ENCODE results near the gene CACNG3.
"Not testable (repeated sequence)": the region's sequence is repeated elsewhere in the genome, so short reads cannot be mapped to it uniquely, and the experiment has no call there.

CACNG3 gene

DNA sequence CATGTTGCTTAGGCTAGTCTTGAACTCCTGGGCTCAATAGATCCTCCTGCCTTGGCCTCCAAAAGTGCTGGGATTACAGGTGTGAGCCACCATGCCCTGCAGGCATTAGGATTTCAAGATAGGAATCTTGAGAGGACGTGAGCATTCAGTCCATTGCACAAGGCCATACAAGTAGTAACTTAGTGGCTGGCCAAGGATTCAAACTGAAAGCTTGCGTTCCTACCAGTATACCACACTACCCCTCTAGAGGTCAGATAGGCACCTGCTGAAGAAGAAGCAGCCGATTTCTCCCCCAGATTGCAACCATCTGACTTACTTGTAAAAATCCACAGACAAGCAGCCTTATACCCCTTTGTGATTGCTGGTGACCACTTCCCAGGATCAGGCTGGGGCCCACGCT, 80.9 kb downstream of the CACNG3 start:
- TF ChIP-seq, protein P1, sequence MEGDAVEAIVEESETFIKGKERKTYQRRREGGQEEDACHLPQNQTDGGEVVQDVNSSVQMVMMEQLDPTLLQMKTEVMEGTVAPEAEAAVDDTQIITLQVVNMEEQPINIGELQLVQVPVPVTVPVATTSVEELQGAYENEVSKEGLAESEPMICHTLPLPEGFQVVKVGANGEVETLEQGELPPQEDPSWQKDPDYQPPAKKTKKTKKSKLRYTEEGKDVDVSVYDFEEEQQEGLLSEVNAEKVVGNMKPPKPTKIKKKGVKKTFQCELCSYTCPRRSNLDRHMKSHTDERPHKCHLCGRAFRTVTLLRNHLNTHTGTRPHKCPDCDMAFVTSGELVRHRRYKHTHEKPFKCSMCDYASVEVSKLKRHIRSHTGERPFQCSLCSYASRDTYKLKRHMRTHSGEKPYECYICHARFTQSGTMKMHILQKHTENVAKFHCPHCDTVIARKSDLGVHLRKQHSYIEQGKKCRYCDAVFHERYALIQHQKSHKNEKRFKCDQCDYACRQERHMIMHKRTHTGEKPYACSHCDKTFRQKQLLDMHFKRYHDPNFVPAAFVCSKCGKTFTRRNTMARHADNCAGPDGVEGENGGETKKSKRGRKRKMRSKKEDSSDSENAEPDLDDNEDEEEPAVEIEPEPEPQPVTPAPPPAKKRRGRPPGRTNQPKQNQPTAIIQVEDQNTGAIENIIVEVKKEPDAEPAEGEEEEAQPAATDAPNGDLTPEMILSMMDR (IDR thresholded peaks at IDR 0.05; ENCODE audit: low read depth, low read length): no peak
- TF ChIP-seq EZH2phosphoT487 (IDR thresholded peaks at IDR 0.05; ENCODE audit: low read depth): no peak

GRCh38 chr16:24343829-24344228, 87.7 kb downstream of the CACNG3 start:
- not testable (repeated sequence) for H3K9me3 ChIP-seq (ENCODE audit: insufficient read depth, low read length); H3K27ac ChIP-seq (ENCODE audit: low read length); H3K79me2 ChIP-seq (ENCODE audit: low read length); H3K4me2 ChIP-seq (ENCODE audit: low read length); H3K9ac ChIP-seq (ENCODE audit: low read length); H3K27me3 ChIP-seq (ENCODE audit: low read depth, low read length); H4K20me1 ChIP-seq (ENCODE audit: insufficient read depth, low read length); H3K36me3 ChIP-seq (replicated peaks; ENCODE audit: low read depth, low read length); H2AFZ ChIP-seq (ENCODE audit: low read depth, low read length); H3K4me3 ChIP-seq (ENCODE audit: low read length)
- peaks cover 20% of the 10 kb centered on the region for H3K4me1 ChIP-seq (ENCODE audit: low read length)

More for the DNA sequence above, 80.9 kb downstream of the CACNG3 start:
- Histone ChIP-seq H3K4me1 (ENCODE audit: low read length) (no peaks in the 10 kb centered on the region), H2AFZ (ENCODE audit: low read depth, low read length) (no peak overlapping the region), H3K36me3 (replicated peaks; ENCODE audit: low read depth, low read length) (no peaks in the 10 kb centered on the region), H3K27ac (ENCODE audit: low read length) (no peak overlapping the region), H3K9me3 (ENCODE audit: insufficient read depth, low read length) (no peaks in the 10 kb centered on the region), H3K79me2 (ENCODE audit: low read length) (no peaks in the 10 kb centered on the region), H3K4me3 (ENCODE audit: low read length) (no peak overlapping the region), H4K20me1 (ENCODE audit: insufficient read depth, low read length) (no peaks in the 10 kb centered on the region), H3K4me2 (ENCODE audit: low read length) (no peak overlapping the region), H3K27me3 (ENCODE audit: low read depth, low read length) (no peaks in the 10 kb centered on the region; the same call in 1 of the 2 replicates), H3K9ac (ENCODE audit: low read length) (no peak overlapping the region)

- no peak for TF ChIP-seq EZH2phosphoT487 (IDR thresholded peaks at IDR 0.05; ENCODE audit: low read depth)
- TF ChIP-seq, protein P1 (IDR thresholded peaks at IDR 0.05; ENCODE audit: low read depth, low read length): no peak
- no peak overlapping the region for H3K9ac ChIP-seq (ENCODE audit: low read length)
- no peaks in the 10 kb centered on the region for H3K79me2 ChIP-seq (ENCODE audit: low read length)
- H3K36me3 ChIP-seq (replicated peaks; ENCODE audit: low read depth, low read length): no peaks in the 10 kb centered on the region
- H3K4me2 ChIP-seq (ENCODE audit: low read length): no peak overlapping the region
- H3K9me3 ChIP-seq (ENCODE audit: insufficient read depth, low read length): no peaks in the 10 kb centered on the region
- H3K27ac ChIP-seq (ENCODE audit: low read length): no peak overlapping the region
- no peaks in the 10 kb centered on the region for H4K20me1 ChIP-seq (ENCODE audit: insufficient read depth, low read length)
- no peak overlapping the region for H3K4me3 ChIP-seq (ENCODE audit: low read length)
- no peak overlapping the region for H2AFZ ChIP-seq (ENCODE audit: low read depth, low read length)
- H3K27me3 ChIP-seq (ENCODE audit: low read depth, low read length): no peaks in the 10 kb centered on the region
- H3K4me1 ChIP-seq (ENCODE audit: low read length): peaks cover 20% of the 10 kb centered on the region
These were observed 88.6 kb downstream of the CACNG3 start for GRCh38 chr16:24344784-24345183.

GRCh38 chr16:24345704-24346103, 89.6 kb downstream of the CACNG3 start:
- Histone ChIP-seq H3K4me1 (ENCODE audit: low read length) (peaks cover 20% of the 10 kb centered on the region), H3K4me2 (ENCODE audit: low read length) (peak overlapping the region; percentile 39; the same call in 1 of the 2 replicates), H3K9ac (ENCODE audit: low read length) (no peak overlapping the region), H3K9me3 (ENCODE audit: insufficient read depth, low read length) (no peaks in the 10 kb centered on the region), H3K79me2 (ENCODE audit: low read length) (no peaks in the 10 kb centered on the region), H2AFZ (ENCODE audit: low read depth, low read length) (no peak overlapping the region), H3K27ac (ENCODE audit: low read length) (no peak overlapping the region), H3K4me3 (ENCODE audit: low read length) (no peak overlapping the region), H3K36me3 (replicated peaks; ENCODE audit: low read depth, low read length) (no peaks in the 10 kb centered on the region), H4K20me1 (ENCODE audit: insufficient read depth, low read length) (no peaks in the 10 kb centered on the region), H3K27me3 (ENCODE audit: low read depth, low read length) (no peaks in the 10 kb centered on the region)
- TF ChIP-seq, protein P1 (IDR thresholded peaks at IDR 0.05; ENCODE audit: low read depth, low read length): no peak
- no peak for TF ChIP-seq EZH2phosphoT487 (IDR thresholded peaks at IDR 0.05; ENCODE audit: low read depth)

- H3K4me3 ChIP-seq (ENCODE audit: low read length): peak overlapping the region; percentile 34
- H3K9me3 ChIP-seq (ENCODE audit: insufficient read depth, low read length): no peaks in the 10 kb centered on the region
- H3K27me3 ChIP-seq (ENCODE audit: low read depth, low read length): no peaks in the 10 kb centered on the region
- peaks cover 20% of the 10 kb centered on the region for H3K4me1 ChIP-seq (ENCODE audit: low read length)
- no peaks in the 10 kb centered on the region for H3K79me2 ChIP-seq (ENCODE audit: low read length)
- no peaks in the 10 kb centered on the region for H4K20me1 ChIP-seq (ENCODE audit: insufficient read depth, low read length)
- H3K36me3 ChIP-seq (replicated peaks; ENCODE audit: low read depth, low read length): no peaks in the 10 kb centered on the region
- no peak overlapping the region; the same call in 1 of the 2 replicates for H2AFZ ChIP-seq (ENCODE audit: low read depth, low read length)
- H3K27ac ChIP-seq (ENCODE audit: low read length): no peak overlapping the region; the same call in 1 of the 2 replicates
- no peak for TF ChIP-seq EZH2phosphoT487 (IDR thresholded peaks at IDR 0.05; ENCODE audit: low read depth)
- TF ChIP-seq, protein P1 (IDR thresholded peaks at IDR 0.05; ENCODE audit: low read depth, low read length): no peak
- no peak overlapping the region for H3K9ac ChIP-seq (ENCODE audit: low read length)
- peak overlapping the region; percentile 39 for H3K4me2 ChIP-seq (ENCODE audit: low read length)
These were observed 90.6 kb downstream of the CACNG3 start for GRCh38 chr16:24346734-24347133.

Data from OCI-LY3 (cell line).